ENCODE results near the gene C20orf202.

C20orf202 gene

DNA sequence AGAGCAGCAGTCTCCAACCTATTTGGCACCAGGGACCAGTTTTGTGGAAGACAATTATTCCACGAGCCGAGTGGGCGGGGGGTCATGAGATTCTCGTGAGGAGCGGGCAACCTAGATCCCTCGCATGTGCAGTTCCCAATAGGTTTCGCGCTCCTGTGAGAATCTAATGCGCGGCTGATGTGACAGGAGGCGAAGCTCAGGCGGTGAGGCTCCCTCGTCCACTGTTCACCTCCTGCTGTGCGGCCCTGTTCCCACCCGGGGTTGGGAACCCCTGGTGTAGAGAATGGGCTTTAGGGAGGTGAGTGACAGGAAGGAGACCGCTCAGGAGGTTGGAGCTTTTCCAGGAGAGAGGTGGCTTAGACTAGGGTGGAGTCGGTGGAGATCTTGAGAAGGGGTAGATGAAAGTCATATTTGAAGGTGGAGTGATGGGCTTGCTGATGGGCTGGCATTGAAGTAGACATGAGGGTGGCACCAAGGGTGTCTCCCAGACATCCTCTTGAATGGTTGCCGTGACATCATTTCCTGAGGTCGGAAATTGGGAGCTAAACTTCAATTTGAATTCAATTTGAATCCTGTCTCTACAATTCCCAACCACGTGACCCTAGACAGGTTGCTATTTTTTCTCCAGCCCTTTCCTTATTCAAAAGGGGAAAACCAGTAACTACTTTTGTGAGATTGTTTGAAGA, 21.1 kb downstream of the C20orf202 start:
- Histone ChIP-seq H3K27me3 (ENCODE audit: insufficient read depth, low read length) (peaks cover 9% of the 10 kb centered on the region), H3K27ac (ENCODE audit: low read depth, low read length) (no peak overlapping the region), H3K4me1 (ENCODE audit: control insufficient read depth, insufficient read depth, low read length, unreplicated experiment) (peaks cover 4% of the 10 kb centered on the region), H3K4me3 (ENCODE audit: low read depth, low read length) (no peak overlapping the region), H3K36me3 (ENCODE audit: insufficient read depth, low read length) (no peaks in the 10 kb centered on the region), H3K79me2 (ENCODE audit: control insufficient read depth, insufficient read depth, low read length, unreplicated experiment) (no peaks in the 10 kb centered on the region), H2AFZ (ENCODE audit: low read length, unreplicated experiment) (no peak overlapping the region)

DNA sequence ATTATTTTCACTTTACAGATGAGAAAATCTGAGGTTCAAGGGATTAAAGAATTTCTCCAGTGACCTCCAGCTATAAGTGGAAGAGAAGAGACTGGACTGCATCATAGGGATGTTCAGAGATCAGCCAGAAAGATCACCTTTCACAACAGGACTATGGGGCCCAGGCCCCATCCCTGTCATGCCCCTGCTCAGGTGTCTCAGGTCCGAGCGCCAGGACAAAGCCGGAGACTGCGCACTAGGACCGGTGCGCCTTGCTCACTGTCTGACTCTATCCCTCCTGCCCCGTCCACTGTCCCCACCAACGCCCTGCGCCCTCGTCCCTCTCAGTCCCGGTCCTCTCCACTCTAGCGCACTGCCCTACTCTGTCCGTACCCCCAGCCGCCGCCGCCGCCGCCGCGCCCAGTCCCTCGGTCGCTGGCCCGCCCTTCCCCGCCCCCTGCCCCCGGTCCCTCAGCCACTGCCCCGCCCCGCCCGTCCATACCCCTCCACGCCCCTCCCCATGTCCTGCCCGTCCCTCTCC, 22.1 kb downstream of the C20orf202 start:
- Histone ChIP-seq H3K27me3 (ENCODE audit: insufficient read depth, low read length) (peaks cover 9% of the 10 kb centered on the region), H3K27ac (ENCODE audit: low read depth, low read length) (no peak overlapping the region), H3K36me3 (ENCODE audit: insufficient read depth, low read length) (no peaks in the 10 kb centered on the region), H3K4me3 (ENCODE audit: low read depth, low read length) (peak overlapping the region; percentile 73), H3K4me1 (ENCODE audit: control insufficient read depth, insufficient read depth, low read length, unreplicated experiment) (peaks cover 4% of the 10 kb centered on the region), H3K79me2 (ENCODE audit: control insufficient read depth, insufficient read depth, low read length, unreplicated experiment) (no peaks in the 10 kb centered on the region), H2AFZ (ENCODE audit: low read length, unreplicated experiment) (no peak overlapping the region)

DNA sequence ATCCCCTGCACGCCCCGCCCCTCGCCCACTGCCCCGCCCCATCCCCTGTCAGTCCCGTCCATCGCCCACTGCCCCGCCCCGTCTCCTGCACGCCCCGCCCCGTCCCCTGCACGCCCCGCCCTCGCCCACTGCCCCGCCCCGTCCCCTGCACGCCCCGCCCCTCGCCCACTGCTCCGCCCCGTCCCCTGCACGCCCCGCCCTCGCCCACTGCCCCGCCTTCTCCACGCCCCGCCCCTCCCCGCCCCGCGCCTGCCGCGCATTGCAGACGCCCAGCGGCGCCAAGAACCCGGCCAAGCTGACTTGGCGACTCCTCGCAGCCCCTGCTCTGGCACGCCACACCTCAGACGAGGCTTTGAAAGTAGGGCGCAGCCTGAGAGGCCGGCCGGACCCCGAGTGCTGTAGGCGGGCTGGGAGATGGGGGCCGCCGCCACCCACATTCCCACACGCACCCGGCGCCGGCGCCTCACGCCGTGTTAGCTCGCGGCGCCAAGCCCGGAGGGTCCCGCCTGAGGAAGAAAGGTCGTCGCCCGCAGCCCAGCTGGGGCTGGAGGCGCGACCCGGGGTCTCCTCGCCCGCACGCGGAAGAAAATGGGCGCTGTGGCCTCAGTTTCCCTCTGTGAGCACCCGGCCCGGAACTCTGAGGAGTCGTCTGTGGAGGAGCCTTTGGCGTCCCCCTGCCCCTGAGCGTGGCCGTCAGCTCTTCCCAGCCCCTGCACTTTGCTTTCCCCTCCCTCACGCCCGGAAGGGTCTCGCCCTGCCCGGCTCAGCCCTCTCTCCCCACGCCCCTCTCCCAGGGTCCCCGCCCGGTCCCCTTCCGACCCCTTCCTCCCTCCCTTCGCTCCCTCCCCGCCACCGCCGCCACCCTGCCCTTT, 22.8 kb downstream of the C20orf202 start, which contains the start of gene RAD21L1:
Gene RAD21L1 (plus strand): TSS at position 262 of the 872 bp plus-strand sequence. CDS start 2,410 bp downstream, outside the sequence.
- no peak within 1 kb of the TSS for H3K27ac ChIP-seq (ENCODE audit: low read depth, low read length)
- no peaks in the 10 kb centered on the region for H3K36me3 ChIP-seq (ENCODE audit: insufficient read depth, low read length)
- H3K4me1 ChIP-seq (ENCODE audit: control insufficient read depth, insufficient read depth, low read length, unreplicated experiment): peaks cover 4% of the 10 kb centered on the region
- peak within 1 kb of the TSS; percentile 83 for H3K4me3 ChIP-seq (ENCODE audit: low read depth, low read length)
- H3K79me2 ChIP-seq (ENCODE audit: control insufficient read depth, insufficient read depth, low read length, unreplicated experiment): no peaks in the 10 kb centered on the region
- H3K27me3 ChIP-seq (ENCODE audit: insufficient read depth, low read length): peaks cover 9% of the 10 kb centered on the region
- H2AFZ ChIP-seq (ENCODE audit: low read length, unreplicated experiment): peak within 1 kb of the TSS; percentile 77

DNA sequence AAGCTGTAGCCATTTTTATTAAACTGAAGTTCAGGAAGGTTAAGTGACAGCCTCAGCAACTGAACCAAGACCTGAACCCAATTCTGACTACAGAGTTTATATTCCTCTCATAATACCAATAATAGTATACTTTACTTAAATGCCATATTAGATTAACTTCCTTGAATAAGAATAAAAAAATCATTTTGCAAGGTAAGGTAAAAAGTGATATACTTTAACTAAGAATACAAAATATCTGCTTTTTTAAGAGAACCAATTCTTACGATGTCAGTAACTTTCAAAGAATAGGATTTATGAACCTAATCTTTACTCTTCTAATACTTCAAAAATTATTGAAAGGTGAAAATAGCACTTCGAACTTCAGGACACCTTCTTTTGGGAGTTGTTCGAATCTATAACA, 26.3 kb downstream of the C20orf202 start:
- no peaks in the 10 kb centered on the region for H3K36me3 ChIP-seq (ENCODE audit: insufficient read depth, low read length)
- H3K4me3 ChIP-seq (ENCODE audit: low read depth, low read length): no peak overlapping the region
- peaks cover 4% of the 10 kb centered on the region for H3K4me1 ChIP-seq (ENCODE audit: control insufficient read depth, insufficient read depth, low read length, unreplicated experiment)
- H3K79me2 ChIP-seq (ENCODE audit: control insufficient read depth, insufficient read depth, low read length, unreplicated experiment): no peaks in the 10 kb centered on the region
- H3K27ac ChIP-seq (ENCODE audit: low read depth, low read length): no peak overlapping the region
- H3K27me3 ChIP-seq (ENCODE audit: insufficient read depth, low read length): peaks cover 9% of the 10 kb centered on the region
- no peak overlapping the region for H2AFZ ChIP-seq (ENCODE audit: low read length, unreplicated experiment)

DNA sequence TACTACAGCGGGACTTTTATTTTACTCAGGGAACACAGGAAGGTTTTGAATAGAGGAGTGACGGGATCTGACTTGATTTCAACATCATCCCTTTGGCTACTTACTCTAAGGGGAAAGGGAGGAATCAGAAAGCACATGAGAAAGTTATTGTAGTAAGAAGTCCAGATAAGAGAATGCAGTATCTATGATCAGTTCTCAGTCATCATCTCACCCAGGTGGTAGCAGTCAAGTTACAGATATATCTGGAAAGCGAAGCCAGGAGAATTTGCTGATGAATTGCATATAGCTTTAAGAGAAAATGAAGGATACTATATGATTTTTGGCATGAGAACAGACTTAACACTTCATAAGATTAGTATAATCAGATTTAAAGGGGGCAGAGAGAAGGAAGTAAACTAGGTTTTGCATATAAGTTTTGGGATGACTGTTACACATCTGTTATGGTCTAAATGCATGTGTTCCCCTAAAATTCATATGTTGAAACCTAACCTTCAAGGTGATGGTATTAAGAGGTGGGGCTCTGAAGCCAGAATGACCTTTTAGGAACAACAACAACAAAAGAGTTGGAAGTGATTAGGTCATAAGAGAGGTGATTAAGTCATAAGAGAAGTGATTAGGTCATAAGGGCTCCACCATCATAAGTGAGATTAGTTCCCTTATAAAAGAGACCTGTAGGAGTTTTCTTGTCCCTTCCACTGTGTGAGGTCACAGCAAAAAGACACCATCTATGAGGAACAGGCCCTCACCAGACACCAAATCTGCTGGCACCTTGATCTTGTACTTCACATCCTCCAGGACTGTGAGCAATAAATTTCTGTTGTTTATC, 29.2 kb downstream of the C20orf202 start:
- H3K79me2 ChIP-seq (ENCODE audit: control insufficient read depth, insufficient read depth, low read length, unreplicated experiment): no peaks in the 10 kb centered on the region
- no peaks in the 10 kb centered on the region for H3K4me1 ChIP-seq (ENCODE audit: control insufficient read depth, insufficient read depth, low read length, unreplicated experiment)
- H2AFZ ChIP-seq (ENCODE audit: low read length, unreplicated experiment): no peak overlapping the region

DNA sequence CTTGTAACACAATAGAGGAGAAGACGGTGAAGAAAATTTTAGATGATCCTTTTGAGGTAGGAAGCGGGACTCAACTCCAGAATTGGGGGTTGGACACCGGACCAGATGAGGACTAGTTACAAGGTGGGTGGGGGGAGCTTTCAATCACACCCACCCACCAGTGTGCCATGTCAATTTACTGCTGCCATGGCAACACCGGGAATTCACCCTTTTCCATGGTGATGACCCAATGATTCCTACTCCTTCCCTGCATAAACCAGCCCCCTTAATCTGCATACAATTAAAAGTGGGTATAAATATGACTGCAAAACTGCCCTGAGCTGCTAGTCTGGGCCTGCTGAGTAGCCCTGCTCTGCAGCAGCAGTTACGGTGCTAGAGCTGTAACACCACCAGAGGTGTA, 37.3 kb downstream of the C20orf202 start:
- no peak overlapping the region for H3K27ac ChIP-seq (ENCODE audit: low read depth, low read length)
- H2AFZ ChIP-seq (ENCODE audit: low read length, unreplicated experiment): no peak overlapping the region
- H3K4me3 ChIP-seq (ENCODE audit: low read depth, low read length): no peak overlapping the region
- H3K4me1 ChIP-seq (ENCODE audit: control insufficient read depth, insufficient read depth, low read length, unreplicated experiment): peaks cover 5% of the 10 kb centered on the region
- no peaks in the 10 kb centered on the region for H3K79me2 ChIP-seq (ENCODE audit: control insufficient read depth, insufficient read depth, low read length, unreplicated experiment)
- H3K36me3 ChIP-seq (ENCODE audit: insufficient read depth, low read length): no peaks in the 10 kb centered on the region
- H3K27me3 ChIP-seq (ENCODE audit: insufficient read depth, low read length): no peaks in the 10 kb centered on the region

More for the DNA sequence above, 29.2 kb downstream of the C20orf202 start:
- Histone ChIP-seq H3K36me3 (ENCODE audit: insufficient read depth, low read length) (no peaks in the 10 kb centered on the region), H3K27ac (ENCODE audit: low read depth, low read length) (no peak overlapping the region), H3K27me3 (ENCODE audit: insufficient read depth, low read length) (peaks cover 3% of the 10 kb centered on the region), H3K4me3 (ENCODE audit: low read depth, low read length) (no peak overlapping the region)

DNA sequence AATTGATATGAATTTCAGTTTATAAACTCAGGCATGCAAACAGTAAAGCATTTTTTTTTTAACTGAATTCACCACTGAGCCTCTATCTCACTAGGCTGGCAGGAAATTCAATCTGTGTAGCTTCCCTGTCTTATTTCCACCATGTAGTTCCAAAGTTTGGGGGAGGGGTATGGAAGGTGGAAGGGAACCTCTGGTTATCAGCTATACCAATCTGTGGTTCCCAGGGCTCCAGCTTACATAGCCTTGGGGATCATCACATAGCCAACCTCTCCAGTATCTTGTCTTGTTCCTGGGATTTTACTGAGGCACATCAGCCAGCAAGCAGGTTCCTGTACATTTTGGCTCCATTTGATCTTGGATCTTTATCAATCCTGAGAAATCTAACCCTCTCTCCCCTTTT, 38.2 kb downstream of the C20orf202 start:
- Histone ChIP-seq H3K36me3 (ENCODE audit: insufficient read depth, low read length) (no peaks in the 10 kb centered on the region), H2AFZ (ENCODE audit: low read length, unreplicated experiment) (no peak overlapping the region), H3K27me3 (ENCODE audit: insufficient read depth, low read length) (no peaks in the 10 kb centered on the region), H3K4me1 (ENCODE audit: control insufficient read depth, insufficient read depth, low read length, unreplicated experiment) (peaks cover 5% of the 10 kb centered on the region), H3K27ac (ENCODE audit: low read depth, low read length) (no peak overlapping the region), H3K4me3 (ENCODE audit: low read depth, low read length) (no peak overlapping the region), H3K79me2 (ENCODE audit: control insufficient read depth, insufficient read depth, low read length, unreplicated experiment) (no peaks in the 10 kb centered on the region)

DNA sequence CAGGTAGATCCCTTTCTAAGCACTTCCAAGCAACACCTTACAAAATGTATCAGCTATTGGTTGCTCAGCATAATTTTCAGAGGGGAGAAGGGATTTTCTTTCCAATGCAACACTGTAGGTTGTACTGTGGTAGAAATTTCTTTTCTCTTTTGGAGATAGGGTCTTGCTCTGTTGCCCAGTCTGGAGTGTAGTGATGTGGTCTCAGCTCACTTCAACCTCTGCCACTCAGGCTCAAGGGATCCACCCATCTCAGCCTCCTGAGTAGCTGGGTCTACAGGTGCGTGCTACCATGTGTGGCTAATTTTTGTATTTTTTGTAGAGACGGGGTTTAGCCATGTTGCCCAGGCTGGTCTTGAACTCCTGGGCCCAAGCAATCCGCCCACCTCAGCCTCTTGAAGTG, 38.8 kb downstream of the C20orf202 start:
- Histone ChIP-seq H2AFZ (ENCODE audit: low read length, unreplicated experiment) (no peak overlapping the region), H3K79me2 (ENCODE audit: control insufficient read depth, insufficient read depth, low read length, unreplicated experiment) (no peaks in the 10 kb centered on the region), H3K27me3 (ENCODE audit: insufficient read depth, low read length) (no peaks in the 10 kb centered on the region)

DNA sequence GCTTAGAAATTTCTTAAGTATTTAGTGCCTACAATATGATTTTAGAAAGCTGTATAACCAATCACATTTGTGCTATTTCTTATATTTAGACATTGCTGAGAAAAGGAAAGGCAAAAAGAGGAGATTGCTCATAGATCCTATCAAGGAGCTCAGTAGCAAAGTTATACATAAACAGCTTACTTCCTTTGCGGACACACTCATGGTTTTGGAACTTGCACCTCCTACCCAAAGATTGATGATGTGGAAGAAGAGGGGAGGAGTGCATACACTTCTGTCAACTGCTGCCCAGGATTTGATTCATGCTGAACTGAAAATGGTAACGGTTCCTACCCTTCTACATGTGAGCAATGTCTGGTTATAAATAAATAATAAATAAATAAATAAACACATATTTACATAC, 39.3 kb downstream of the C20orf202 start:
- Histone ChIP-seq H3K4me1 (ENCODE audit: control insufficient read depth, insufficient read depth, low read length, unreplicated experiment) (peaks cover 5% of the 10 kb centered on the region), H3K4me3 (ENCODE audit: low read depth, low read length) (no peak overlapping the region), H3K79me2 (ENCODE audit: control insufficient read depth, insufficient read depth, low read length, unreplicated experiment) (no peaks in the 10 kb centered on the region), H3K27ac (ENCODE audit: low read depth, low read length) (peak overlapping the region; percentile 31; the same call in 1 of the 2 replicates), H3K27me3 (ENCODE audit: insufficient read depth, low read length) (no peaks in the 10 kb centered on the region), H2AFZ (ENCODE audit: low read length, unreplicated experiment) (no peak overlapping the region), H3K36me3 (ENCODE audit: insufficient read depth, low read length) (no peaks in the 10 kb centered on the region)

More for the DNA sequence above, 38.8 kb downstream of the C20orf202 start:
- no peaks in the 10 kb centered on the region for H3K36me3 ChIP-seq (ENCODE audit: insufficient read depth, low read length)
- no peak overlapping the region for H3K4me3 ChIP-seq (ENCODE audit: low read depth, low read length)
- peaks cover 5% of the 10 kb centered on the region for H3K4me1 ChIP-seq (ENCODE audit: control insufficient read depth, insufficient read depth, low read length, unreplicated experiment)
- peak overlapping the region; percentile 31; the same call in 1 of the 2 replicates for H3K27ac ChIP-seq (ENCODE audit: low read depth, low read length)

DNA sequence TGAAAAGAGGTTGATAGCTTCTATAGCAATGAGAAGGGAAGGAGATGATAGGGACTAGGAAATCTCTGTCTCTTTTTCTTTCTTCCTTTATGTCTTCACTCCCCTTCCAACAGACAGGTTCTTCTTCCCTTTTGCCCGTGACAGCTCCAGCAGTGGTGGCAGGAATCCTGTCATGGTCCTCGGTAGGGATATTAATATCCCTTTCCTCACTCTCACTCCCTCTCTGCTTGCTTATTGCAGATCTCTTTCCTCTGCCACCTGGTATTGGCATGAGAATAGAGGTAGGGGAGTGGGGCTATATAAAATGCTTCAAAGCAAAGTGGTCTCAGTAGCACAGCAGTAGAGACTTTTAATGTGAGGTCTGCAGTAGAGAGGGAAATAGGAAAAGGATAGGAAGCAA, 42.3 kb downstream of the C20orf202 start:
- H3K27ac ChIP-seq (ENCODE audit: low read depth, low read length): no peak overlapping the region
- no peaks in the 10 kb centered on the region for H3K36me3 ChIP-seq (ENCODE audit: insufficient read depth, low read length)
- H2AFZ ChIP-seq (ENCODE audit: low read length, unreplicated experiment): no peak overlapping the region
- H3K79me2 ChIP-seq (ENCODE audit: control insufficient read depth, insufficient read depth, low read length, unreplicated experiment): no peaks in the 10 kb centered on the region
- no peak overlapping the region for H3K4me3 ChIP-seq (ENCODE audit: low read depth, low read length)
- H3K4me1 ChIP-seq (ENCODE audit: control insufficient read depth, insufficient read depth, low read length, unreplicated experiment): peaks cover 5% of the 10 kb centered on the region
- H3K27me3 ChIP-seq (ENCODE audit: insufficient read depth, low read length): no peaks in the 10 kb centered on the region
